Occipital lobe (tissue), 2 donors: ENCODE data around the gene SHC1. TPM values are rescaled to one million over a fixed set of nuclear protein-coding genes. Genes with fewer than 3 reads are reported as not detected.
A peak's percentile ranks its signal among the peaks of the same experiment; 100 is the strongest.

Experiments
- DNase-seq: peaks from one replicate; lab custom pipeline; 2025; lab: John Stamatoyannopoulos, UW
- total RNA-seq: library from RNA; depleted of rRNA; stranded (reverse); fragments of >200 nt; gene quantifications from one replicate; pipeline ENCODE4 v1.2.3, GENCODE V29; 2014

Gene SHC1
- total RNA-seq, 1 donor from 2014 or later = 10.0 TPM

GRCh38 chr1:154958681-154959425 lies 11.7 kb downstream of the SHC1 start:
- no peak for DNase-seq

DNA sequence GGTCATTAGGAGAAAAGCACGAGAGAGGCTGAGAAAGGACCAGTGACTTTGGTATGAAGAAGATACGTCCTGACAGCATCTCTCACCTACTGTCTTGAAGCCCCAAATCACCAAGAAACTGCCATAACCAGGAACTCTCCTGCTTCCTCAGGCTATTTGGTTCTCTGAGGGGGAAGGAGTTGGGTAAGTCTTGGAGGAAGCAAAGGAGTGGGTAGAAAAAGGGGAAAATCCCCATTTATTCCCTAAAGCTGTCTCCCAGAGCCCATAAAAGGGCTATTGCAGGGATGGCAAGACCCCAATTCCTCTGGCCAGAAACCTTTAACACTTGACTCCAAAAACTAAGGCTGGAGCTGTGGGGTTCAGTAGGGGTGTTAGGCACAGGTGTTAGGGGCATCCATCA lies 12.5 kb downstream of the SHC1 start:
- no peak for DNase-seq

- DNase-seq = no peak
These were observed 13.4 kb downstream of the SHC1 start for GRCh38 chr1:154957091-154957657.

- DNase-seq = no peak
These were observed 14.0 kb downstream of the SHC1 start for GRCh38 chr1:154956544-154956941.

GRCh38 chr1:154955718-154956543 lies 14.6 kb downstream of the SHC1 start, which contains the start of gene PBXIP1:
Gene PBXIP1 (minus strand): TSS chr1:154956099. CDS start chr1:154953721, 2,378 bp downstream.
- DNase-seq = peak; percentile 68

DNA sequence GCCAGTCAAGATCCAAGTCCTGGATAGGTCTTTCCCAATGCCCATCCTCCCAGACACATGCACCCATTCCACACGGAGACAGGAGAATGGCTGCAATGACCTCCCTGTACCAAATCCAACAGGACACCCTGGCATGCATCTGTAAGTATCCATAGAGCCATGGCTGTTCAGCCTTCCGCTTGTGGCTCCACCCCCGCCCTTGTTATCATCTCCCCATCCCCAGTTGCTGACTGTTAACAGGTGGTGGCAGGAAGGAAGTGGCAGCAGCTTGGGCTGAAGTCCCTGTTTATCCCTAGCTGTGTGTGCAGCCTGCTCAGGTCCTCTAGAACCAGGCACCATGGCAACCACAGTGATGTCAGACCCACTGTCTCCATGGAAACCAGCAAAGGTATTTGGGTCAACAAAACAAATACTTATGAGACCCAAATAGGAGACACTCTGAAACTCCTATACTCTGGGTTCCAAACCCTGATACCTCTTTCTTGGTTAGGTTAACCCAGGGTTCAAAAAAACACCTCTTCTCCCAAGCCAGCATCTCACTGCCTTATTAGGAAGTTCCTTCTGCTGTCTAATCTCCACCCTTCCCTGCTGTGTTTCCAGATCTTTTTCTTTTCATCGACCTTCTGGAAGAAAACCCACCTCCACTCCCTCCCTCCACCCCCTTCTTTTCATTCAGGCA lies 15.4 kb downstream of the SHC1 start:
- DNase-seq = peak; percentile 76

GRCh38 chr1:154954541-154954940 lies 16.0 kb downstream of the SHC1 start:
- no peak for DNase-seq

DNA sequence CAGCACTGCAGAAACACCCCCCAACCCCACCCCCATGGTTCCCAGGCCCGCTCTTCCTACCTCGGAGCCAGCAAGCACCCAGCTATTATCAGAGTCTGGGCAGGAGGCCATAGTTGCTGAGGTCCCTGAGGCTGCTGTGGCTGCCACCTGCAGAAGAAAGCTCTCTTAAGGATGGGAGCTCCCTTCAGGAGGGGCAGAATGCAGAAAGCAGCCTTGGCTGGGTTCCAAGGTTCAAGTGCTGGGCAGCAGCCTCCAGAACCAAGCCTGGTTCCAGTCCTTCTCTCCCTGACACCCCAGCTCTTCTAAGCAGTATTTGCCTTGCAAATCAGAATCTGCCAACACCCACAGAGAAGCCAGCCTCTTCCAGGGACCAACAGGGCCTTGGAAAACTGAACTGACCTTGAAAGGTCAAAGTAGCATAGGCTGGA lies 16.9 kb downstream of the SHC1 start:
- no peak for DNase-seq

DNA sequence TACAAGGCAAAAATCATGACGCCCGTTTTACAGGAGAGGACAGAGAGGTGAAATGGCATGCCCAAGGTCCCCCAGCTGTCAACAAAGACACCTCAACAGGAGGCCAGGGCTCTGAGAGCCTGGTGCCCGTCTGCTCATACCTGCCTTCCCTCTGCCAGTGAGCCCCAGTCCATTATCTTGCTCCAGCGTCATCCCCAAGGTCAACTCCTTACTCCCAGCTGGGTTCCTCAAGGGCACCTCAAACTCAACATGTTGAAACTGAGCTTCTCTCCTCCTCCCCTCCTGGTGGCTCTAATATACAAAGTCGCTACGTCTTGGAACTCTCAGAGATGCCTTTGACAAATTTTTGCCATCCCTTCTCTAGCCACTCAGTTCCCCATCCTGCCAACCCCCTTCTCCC lies 17.9 kb downstream of the SHC1 start:
- no peak for DNase-seq

DNA sequence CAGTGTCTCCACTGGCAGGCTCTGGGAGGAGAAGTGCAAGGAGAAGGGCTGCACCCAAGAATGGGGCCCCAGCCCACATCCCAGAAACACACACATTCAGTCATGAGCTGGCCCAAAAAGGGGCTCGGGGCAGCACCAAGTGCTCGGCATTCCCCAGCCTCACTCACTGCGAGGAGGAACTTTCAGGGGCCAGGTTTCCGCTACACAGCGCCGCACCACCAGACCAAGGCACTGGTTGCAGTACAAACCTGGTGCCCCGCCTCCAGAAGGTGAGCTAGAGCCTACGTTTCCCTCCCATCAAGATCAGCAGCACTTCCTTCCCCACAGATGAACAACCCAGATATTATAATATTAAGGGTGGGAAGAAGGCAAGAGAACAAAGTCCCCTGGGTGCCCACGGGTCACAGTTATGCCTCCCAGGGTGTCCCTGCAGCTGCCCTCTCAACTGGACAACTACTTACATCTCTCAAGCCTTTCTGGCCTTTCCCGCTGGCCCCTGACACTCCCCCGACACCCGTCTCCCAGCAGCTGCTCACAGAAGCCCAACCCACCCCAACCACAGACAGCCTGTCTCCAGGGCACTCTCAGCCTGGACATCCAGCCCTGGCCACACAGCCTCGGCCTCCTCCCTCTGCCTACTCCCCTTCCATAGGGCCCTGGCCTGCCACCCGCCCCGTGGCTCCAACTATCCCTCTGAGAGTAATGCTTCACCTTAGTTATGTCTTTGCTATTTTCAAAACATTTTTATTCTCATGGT lies 18.5 kb downstream of the SHC1 start:
- no peak for DNase-seq

- no peak for DNase-seq
These were observed 22.5 kb downstream of the SHC1 start for GRCh38 chr1:154948079-154948478.

DNA sequence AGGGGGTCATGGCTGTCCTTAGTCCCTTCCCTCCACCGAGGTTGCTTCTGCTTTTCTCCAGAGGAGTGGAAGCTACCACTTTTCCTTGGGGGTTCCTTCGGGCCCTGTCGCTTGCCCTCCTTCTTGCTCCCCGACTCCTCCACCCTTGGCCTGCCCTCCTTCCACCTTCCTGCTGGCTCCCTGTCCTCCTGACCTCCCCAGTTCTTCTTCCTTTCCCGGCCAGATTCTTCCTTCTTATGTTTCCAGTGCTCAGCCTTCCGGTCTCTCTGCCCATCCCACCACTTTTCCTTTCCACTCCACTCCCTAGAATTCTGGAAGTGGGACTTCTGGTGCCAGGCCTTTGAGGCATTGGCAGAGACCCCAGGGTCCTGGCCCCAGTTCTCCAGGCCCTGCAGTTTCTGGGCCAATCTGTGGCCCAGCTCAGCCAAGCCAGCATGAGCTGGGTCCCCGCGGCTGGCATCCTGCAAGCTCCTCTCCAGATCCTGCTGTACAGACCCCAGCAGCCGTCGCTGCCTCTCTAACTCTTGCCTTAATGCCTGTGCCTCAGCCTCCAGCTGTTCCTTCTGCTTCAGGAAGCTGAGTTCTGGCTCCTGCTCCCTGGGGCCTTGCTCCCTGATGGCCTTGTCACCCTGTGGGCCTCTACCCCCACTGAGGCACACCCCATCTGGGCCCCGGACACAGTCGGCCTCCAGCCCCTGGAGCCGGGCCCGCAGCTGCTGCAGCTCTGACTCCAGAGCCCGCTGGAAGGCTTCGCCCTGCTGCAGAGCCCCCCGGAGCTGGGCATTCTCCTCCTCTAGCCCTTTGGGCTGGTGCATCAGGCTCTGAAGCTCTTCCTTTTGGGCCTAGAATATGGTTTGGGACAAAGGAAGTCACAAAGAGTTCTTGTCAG lies 24.3 kb downstream of the SHC1 start:
- DNase-seq = no peak

- no peak for DNase-seq
These were observed 25.2 kb downstream of the SHC1 start for GRCh38 chr1:154945160-154945961.

DNA sequence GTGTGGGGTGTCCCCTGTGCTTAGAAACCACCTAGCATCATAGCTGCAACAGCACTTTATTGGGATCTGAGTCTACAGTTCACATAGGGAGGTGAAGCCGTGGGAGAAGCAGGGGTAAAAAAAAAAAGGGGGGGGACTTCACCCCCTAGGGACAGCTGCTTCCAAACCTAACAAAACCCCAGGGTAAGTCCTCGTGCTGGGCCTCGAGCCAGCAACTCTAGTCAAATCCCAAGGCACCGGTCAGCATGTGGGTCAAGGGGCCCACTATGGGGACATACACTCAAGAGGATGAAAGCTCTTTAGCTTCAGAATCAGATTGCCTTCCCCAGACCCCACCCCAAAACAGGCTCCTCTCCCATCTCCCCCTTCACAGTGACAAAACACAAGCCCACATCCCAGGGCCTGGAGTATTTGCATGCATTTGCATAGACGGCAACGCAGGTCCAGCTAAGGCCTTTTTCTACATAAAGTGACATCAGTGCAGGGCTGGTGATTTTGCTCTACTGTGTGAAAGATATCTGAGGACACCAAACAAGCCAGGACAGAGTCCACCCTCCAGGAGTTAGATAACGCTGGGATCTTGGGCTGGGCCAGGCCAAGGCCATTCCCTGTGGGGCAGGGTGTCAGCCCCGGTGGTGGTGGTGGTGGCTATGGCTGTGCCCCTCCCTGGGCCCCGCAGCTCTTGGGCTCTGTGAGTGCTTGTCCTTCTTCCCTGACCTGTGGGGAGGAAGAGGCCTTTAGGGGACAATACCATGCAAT lies 26.0 kb downstream of the SHC1 start:
- no peak for DNase-seq

DNA sequence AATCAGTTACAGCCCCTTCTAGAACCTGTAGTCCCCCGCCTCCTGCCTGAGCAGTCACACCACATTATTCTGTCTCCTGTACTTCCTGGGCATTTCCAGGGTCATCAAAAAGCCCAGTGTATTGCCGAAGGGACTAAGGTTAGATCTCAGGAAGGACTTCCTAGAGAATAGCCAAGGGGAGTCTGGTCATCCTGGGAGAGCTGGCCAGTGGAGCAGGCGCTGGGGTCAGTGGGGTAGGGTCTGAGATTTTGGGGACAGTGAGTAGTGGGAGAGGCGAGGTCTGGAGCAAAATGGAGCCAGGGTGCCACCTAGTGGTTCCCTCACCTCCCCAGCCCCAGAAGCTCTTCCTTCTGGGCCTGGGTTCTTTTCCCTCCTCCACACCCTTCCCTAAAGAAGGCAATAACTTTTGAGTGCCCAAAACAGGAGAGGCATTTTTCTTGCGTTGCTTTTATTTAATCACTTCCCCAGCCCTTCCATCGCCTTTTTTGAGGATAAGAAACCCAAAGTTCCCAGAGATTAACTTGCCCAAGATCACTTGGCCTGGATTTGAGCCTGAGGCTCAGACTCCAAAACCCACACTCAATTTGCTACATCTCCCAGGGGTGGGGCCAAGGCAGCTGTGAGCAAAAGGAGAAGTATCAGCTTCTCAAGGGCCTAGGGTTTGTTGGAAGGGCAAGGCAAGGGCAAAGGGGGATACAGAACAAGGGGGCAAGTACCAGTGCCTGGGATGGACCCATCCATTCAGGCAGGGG lies 26.7 kb downstream of the SHC1 start:
- no peak for DNase-seq

GRCh38 chr1:154941333-154942013 lies 29.1 kb downstream of the SHC1 start:
- no peak for DNase-seq

DNA sequence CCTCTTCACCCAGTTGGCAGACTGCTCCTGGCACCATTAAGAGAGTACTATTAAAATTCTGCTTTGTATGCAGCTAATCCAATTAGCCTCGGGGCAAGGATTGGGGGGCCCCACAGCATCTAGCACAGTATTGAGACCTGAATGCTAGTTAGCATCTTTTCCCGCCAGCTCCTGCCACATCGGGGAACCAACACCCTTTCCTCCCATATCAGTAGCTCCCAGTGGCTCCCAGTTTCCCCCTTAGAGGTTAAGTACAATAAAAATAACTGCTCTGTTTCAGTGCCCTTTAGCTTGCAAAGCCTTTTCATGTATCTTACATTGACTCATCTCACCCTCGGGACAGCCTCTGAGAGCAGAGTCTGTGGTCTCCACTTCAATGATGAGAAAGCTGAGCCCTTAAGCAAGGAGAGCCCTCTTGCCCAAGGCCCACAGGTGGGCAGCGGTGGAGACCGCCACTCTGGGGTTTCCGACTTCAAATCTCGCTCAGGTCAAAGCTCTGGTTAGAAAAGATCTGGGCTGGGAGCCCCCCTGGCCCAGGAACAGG lies 29.8 kb downstream of the SHC1 start:
- no peak for DNase-seq
